ENCODE data around the gene KPNA1. TPM values are rescaled to one million over a fixed set of nuclear protein-coding genes. Genes with fewer than 3 reads are reported as not detected.
A peak's percentile ranks its signal among the peaks of the same experiment; 100 is the strongest.
"Not testable (repeated sequence)": the region's sequence is repeated elsewhere in the genome, so short reads cannot be mapped to it uniquely, and the experiment has no call there.

Gene KPNA1
- total RNA-seq, 2 donors from 2014 or later, result 57.4 to 59.0 TPM

- ATAC-seq (no peak), DNase-seq (no peak)
- intact Hi-C loops (cut with DNase I, micrococcal nuclease), result no loop called here
These were observed 18.7 kb upstream of the KPNA1 start for GRCh38 chr3:122533480-122533879.

GRCh38 chr3:122530164-122530563 lies 15.4 kb upstream of the KPNA1 start:
- DNase-seq (no peak), ATAC-seq (no peak)
- intact Hi-C loops (cut with DNase I, micrococcal nuclease), result no loop called here

GRCh38 chr3:122523317-122523716 lies 8.6 kb upstream of the KPNA1 start:
- intact Hi-C loops (cut with DNase I, micrococcal nuclease), result no loop called here
- DNase-seq, result no peak
- ATAC-seq, result no peak

GRCh38 chr3:122520861-122521260 lies 6.1 kb upstream of the KPNA1 start:
- intact Hi-C loops (cut with DNase I, micrococcal nuclease), result no loop called here
- ATAC-seq, result no peak

GRCh38 chr3:122519693-122520092 lies 5.0 kb upstream of the KPNA1 start:
- no peak for ATAC-seq
- intact Hi-C loops (cut with DNase I, micrococcal nuclease), result no loop called here

More at GRCh38 chr3:122520861-122521260, 6.1 kb upstream of the KPNA1 start:
- no peak for DNase-seq

GRCh38 chr3:122516846-122517360 lies 2.2 kb upstream of the KPNA1 start:
- DNase-seq (no peak), ATAC-seq (no peak)
- intact Hi-C loops (cut with DNase I, micrococcal nuclease), result no loop called here

More at GRCh38 chr3:122519693-122520092, 5.0 kb upstream of the KPNA1 start:
- no peak for DNase-seq

- intact Hi-C loops (cut with DNase I, micrococcal nuclease), result no loop called here
- ATAC-seq (no peak), DNase-seq (no peak)
These were observed 1.1 kb upstream of the KPNA1 start for GRCh38 chr3:122515870-122516269.

- DNase-seq, result no peak
- intact Hi-C loops (cut with DNase I, micrococcal nuclease), result no loop called here
- ATAC-seq, result peak; percentile 1
These were observed 305 bp upstream of the KPNA1 start for GRCh38 chr3:122515020-122515468.

GRCh38 chr3:122513386-122514122 lies 1.2 kb downstream of the KPNA1 start:
- intact Hi-C loops (cut with DNase I, micrococcal nuclease), result no loop called here
- no peak for DNase-seq
- no peak for ATAC-seq

GRCh38 chr3:122512284-122512683 lies 2.5 kb downstream of the KPNA1 start:
- intact Hi-C loops (cut with DNase I, micrococcal nuclease), result no loop called here
- ATAC-seq (no peak), DNase-seq (no peak)

- no peak for ATAC-seq
- intact Hi-C loops (cut with DNase I, micrococcal nuclease), result no loop called here
- DNase-seq, result no peak
These were observed 3.7 kb downstream of the KPNA1 start for GRCh38 chr3:122510878-122511535.

GRCh38 chr3:122508944-122509343 lies 5.8 kb downstream of the KPNA1 start:
- DNase-seq; intact Hi-C loops (cut with DNase I, micrococcal nuclease): not testable (repeated sequence)

GRCh38 chr3:122508135-122508914 lies 6.4 kb downstream of the KPNA1 start:
- intact Hi-C loops (cut with DNase I, micrococcal nuclease), result no loop called here
- DNase-seq (no peak), ATAC-seq (no peak)

More at GRCh38 chr3:122508944-122509343, 5.8 kb downstream of the KPNA1 start:
- ATAC-seq, result not testable (repeated sequence)

GRCh38 chr3:122506450-122506849 lies 8.3 kb downstream of the KPNA1 start:
- DNase-seq (no peak), ATAC-seq (no peak)
- intact Hi-C loops (cut with DNase I, micrococcal nuclease), result no loop called here

GRCh38 chr3:122505676-122506075 lies 9.1 kb downstream of the KPNA1 start:
- no peak for ATAC-seq
- intact Hi-C loops (cut with DNase I, micrococcal nuclease), result no loop called here

GRCh38 chr3:122502941-122503340 lies 11.8 kb downstream of the KPNA1 start:
- intact Hi-C loops (cut with DNase I, micrococcal nuclease), result no loop called here
- DNase-seq, result no peak
- ATAC-seq, result no peak

More at GRCh38 chr3:122505676-122506075, 9.1 kb downstream of the KPNA1 start:
- DNase-seq, result no peak

- ATAC-seq, result no peak
- DNase-seq, result no peak
- intact Hi-C loops (cut with DNase I, micrococcal nuclease), result no loop called here
These were observed 12.6 kb downstream of the KPNA1 start for GRCh38 chr3:122502139-122502538.

GRCh38 chr3:122500964-122501363 lies 13.8 kb downstream of the KPNA1 start:
- DNase-seq; intact Hi-C loops (cut with DNase I, micrococcal nuclease); ATAC-seq: not testable (repeated sequence)

- DNase-seq (no peak), ATAC-seq (no peak)
- intact Hi-C loops (cut with DNase I, micrococcal nuclease), result no loop called here
These were observed 16.6 kb downstream of the KPNA1 start for GRCh38 chr3:122498152-122498551.
